HG03558 (cell line): ENCODE data around the gene KCNIP4.

ENCODE experiments used
- ATAC-seq: cut with Tn5 transposase; IDR thresholded peaks from one replicate; pipeline ENCODE4 v1.9.1; 2021; ENCODE audit warnings: moderate number of reproducible peaks; ENCODE audit not compliant: unreplicated experiment; ENCODE audit errors: extremely low read depth

Gene KCNIP4

GRCh38 chr4:21032089-21032645 lies 916.4 kb downstream of the KCNIP4 start:
- ATAC-seq = no peak

GRCh38 chr4:21018817-21019216 lies 929.8 kb downstream of the KCNIP4 start:
- ATAC-seq = no peak

DNA sequence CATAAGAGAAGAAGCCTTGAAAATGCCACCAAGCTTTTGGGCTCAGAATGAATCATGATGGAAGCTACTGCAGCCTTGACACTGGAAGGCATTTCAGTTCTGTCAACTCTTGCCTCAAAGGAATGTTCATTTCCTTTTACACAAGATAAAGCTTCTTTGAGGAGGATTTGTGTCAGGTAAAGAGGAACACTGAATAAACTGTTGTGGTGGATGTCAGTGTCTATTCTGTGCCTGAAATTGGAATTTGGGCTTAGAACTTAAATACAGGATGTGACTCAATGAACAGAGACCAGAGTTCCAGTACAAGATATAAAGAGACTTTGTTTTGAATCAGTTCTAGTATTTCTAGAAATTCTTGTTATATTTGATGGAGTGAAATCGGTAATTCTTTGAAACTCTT lies 935.1 kb downstream of the KCNIP4 start:
- ATAC-seq = no peak

GRCh38 chr4:21012851-21013331 lies 935.7 kb downstream of the KCNIP4 start:
- no peak for ATAC-seq

DNA sequence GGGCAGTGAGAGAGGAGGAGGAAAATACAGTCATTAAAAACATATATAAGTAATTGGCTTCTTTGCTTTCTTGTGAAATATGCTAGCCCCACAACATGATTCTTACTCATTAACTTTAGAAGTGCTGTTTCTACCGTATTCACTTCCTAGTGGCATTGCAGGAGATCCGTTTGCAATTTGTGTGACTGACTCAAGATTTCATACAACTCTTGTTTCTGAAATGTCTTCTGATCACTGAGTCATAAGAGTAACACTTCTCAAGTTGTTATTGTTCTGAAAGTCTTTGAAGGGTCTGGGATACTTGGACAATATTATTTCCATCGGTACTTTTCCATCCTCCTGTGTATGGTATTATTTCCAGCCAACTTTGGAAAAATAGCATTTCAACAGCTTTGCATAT lies 937.5 kb downstream of the KCNIP4 start:
- ATAC-seq = no peak

GRCh38 chr4:21009956-21010355 lies 938.6 kb downstream of the KCNIP4 start:
- no peak for ATAC-seq

DNA sequence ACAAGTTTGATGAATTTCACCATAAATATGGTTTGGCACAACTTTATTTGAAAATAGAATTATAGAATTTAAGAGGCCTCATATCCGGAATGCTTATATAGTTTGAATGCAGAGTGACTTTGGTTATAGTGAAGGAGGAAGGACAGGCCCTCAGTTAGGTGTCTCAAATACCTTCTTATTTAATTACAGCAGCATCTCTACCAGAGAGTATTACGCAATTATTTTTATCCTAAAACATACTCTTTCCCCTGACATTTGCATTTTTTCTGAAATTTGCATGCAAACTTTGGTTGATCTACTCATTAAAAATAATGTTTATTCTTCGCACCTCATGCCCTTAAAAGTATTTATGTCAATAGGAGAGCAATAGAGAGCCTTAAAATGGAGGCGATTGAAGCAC lies 942.9 kb downstream of the KCNIP4 start:
- ATAC-seq = no peak

DNA sequence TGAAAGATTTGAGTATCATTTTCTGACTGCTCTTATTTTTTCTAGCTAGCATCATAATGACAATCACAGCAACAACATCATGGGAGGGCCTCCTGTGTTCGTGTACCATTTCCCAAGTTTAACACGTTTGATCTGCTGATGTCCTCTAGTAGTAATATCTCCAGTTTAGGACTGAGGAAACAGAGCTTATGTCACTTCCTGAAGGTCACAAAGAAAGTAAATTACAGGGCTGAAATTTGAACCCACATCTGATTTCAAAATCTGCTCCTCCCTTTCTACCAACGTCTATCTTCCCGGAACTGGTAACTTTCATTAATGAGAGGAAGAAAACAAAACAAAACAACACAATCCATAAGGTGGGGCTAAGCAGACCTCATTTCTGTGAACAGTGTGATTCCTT lies 945.6 kb downstream of the KCNIP4 start:
- ATAC-seq = no peak

DNA sequence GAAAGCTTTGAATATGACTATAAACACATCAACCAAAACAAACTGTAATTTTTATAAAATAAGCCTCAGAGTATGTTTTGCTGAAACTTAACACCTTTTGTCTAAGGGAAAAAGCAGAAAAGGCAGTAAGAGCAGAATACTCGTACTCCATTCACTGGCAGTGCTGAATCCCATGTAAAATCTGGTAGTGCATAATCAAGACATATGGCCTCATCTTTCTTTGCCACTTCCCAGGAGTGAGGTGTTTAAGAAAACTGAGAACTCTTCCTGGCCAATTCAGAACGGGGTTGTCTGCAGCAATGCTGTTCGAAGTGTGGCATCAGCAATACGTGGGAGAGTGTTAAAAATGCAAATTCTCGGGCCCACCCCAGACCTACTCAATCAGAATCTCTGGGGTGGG lies 946.3 kb downstream of the KCNIP4 start:
- no peak for ATAC-seq

GRCh38 chr4:21001490-21001889 lies 947.1 kb downstream of the KCNIP4 start:
- no peak for ATAC-seq

- no peak for ATAC-seq
Measured at GRCh38 chr4:20997886-20998285, 950.7 kb downstream of the KCNIP4 start.

- no peak for ATAC-seq
Measured at GRCh38 chr4:20995610-20996009, 953.0 kb downstream of the KCNIP4 start.

GRCh38 chr4:20995015-20995414 lies 953.6 kb downstream of the KCNIP4 start:
- no peak for ATAC-seq

- ATAC-seq = no peak
Measured at GRCh38 chr4:20992002-20992401, 956.6 kb downstream of the KCNIP4 start.

- no peak for ATAC-seq
Measured at GRCh38 chr4:20987191-20987590, 961.4 kb downstream of the KCNIP4 start.

DNA sequence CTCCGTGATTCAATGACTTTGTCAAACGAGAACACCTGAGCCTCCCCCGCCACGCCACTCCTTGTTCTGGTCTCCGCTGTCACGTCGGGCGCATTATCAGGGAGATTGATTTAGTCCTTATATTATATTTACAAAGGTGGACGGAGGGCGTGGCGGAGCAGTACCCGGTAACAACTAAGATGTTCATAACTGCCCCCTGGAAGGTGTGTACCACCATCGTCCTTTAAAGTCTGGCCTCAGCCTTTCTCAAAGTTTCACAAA lies 964.1 kb downstream of the KCNIP4 start:
- ATAC-seq = no peak

- no peak for ATAC-seq
Measured at GRCh38 chr4:20983763-20984575, 964.6 kb downstream of the KCNIP4 start.

DNA sequence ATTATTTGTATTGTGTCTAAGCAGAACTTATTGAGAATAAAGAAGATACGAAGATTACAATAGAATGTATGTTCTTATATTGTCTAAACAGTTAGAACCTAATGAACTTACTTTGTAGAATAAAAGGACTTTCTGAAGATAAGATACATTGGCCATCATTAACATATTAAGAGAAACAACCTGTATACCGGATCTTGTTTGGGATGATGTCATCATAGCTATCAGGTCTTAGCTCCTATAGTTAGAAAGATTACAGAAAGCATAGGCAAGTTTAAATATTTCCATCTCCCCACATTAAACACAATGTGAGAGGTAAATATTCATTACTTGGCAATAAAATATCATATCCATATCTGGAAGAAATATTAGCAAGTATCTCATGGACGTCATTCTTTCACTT lies 966.0 kb downstream of the KCNIP4 start:
- no peak for ATAC-seq

GRCh38 chr4:20960291-20960690 lies 988.3 kb downstream of the KCNIP4 start:
- no peak for ATAC-seq

DNA sequence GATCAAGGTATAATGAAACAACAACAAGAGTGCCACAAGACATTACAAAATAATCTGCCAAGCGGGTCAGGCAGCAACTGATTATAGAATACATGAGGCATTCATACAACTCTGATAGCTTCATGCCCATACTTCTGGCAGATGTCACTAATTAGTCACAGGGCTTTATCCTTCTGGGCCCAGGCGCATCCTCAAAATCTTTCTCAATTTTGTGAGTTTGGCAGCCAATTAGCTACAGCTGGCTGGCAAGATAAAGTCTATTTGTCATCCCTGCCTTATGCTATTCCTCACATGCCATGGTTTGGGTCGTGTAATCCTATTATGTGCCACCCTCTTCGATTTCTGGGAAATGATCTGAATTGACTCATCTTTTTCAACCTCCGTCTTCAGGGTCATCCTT lies 994.0 kb downstream of the KCNIP4 start:
- no peak for ATAC-seq

DNA sequence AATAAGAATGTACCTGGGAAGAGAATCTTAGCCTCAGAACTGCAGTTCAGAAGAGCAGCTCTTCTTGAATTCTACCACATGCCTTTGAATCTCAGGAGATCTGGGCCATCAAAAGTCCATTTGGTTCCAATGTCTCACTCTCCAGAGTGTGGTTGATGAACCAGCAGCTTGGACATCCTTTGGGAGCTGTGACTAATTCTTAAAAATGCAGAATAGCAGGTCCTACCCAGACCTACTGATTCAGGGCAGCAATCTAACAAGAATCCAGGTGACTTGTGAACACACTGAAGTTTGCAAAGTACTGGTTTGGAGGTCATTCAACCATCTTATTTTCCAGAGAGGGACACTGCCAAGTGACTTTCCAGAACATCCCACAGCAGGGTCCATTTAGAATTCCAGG lies 1003.6 kb downstream of the KCNIP4 start:
- no peak for ATAC-seq

DNA sequence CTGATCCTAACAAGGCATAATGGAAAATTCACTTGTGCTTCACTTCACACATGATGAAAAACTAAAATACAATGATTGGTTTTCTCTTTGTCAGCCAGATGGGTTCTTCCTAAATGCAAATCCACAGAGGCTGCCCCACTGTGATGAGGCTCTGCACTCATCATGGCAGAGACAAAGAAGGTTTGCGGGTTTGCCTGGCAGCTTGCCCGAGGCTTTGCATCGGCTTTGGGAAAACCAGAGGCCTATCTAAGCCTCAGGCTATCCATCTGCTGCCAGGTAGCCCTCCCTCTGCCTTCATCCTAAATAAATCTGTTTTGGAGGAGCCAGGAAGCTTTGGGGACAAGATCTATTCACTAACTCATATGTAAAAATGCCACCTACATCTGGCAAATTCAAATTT lies 1004.1 kb downstream of the KCNIP4 start:
- no peak for ATAC-seq
